GM21360 (cell line): ENCODE results near the gene HDDC3.

ENCODE experiments used
- ATAC-seq: cut with Tn5 transposase; IDR thresholded peaks from one replicate; pipeline ENCODE4 v1.9.1; 2021; ENCODE audit warnings: mild to moderate bottlenecking, moderate library complexity; ENCODE audit not compliant: unreplicated experiment

HDDC3 gene

DNA sequence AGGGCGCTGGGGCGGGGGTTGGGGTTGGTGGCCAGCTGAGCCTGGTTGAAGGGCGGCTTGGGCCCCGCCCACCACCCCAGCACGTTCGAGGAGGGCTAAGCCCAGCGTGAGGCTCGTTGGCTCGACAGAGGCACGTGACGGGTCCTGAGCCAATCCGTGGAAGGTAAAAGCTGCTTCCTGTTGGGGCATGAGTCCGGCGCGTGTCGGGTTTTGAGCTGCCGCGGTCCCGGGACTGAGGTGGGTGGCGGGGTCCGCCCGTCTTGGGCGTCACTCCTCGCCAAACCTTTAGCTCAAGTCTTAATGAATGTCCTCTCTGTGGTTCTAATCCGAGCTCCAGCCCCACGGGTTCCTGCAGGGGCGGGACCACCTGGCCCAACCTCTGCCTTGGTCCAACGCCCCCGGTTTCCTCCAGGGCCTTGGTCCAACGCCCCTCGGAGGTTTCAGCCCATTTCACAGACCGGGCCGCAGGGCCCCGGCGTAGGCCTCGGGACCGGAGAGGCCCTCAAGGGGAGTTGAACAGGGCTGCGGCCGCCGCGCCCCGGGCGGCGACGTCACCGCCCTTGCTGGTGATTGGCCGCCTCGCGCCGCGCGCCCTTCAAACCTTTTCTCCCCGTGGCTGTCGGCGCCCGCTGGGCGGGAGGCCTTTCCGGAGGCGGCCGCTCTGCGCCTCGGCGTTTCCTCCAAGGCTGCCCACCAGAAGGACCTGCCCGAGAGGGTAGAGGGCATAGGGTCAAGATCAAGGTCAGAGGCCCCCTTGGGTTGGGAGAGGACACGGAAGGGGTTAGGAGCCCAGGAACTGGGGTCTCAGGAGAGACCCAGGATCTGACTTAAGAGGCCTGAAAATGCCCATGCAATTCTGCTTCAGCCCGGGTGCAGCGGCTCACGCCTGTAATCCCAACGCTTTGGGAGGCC is 22.6 kb upstream of the HDDC3 start, which contains the start of gene RCCD1:
RCCD1 (plus strand) TSS at position 173 of the 912 bp plus-strand sequence. CDS start 1,851 bp downstream, outside the sequence.
- peak; percentile 88 for ATAC-seq

DNA sequence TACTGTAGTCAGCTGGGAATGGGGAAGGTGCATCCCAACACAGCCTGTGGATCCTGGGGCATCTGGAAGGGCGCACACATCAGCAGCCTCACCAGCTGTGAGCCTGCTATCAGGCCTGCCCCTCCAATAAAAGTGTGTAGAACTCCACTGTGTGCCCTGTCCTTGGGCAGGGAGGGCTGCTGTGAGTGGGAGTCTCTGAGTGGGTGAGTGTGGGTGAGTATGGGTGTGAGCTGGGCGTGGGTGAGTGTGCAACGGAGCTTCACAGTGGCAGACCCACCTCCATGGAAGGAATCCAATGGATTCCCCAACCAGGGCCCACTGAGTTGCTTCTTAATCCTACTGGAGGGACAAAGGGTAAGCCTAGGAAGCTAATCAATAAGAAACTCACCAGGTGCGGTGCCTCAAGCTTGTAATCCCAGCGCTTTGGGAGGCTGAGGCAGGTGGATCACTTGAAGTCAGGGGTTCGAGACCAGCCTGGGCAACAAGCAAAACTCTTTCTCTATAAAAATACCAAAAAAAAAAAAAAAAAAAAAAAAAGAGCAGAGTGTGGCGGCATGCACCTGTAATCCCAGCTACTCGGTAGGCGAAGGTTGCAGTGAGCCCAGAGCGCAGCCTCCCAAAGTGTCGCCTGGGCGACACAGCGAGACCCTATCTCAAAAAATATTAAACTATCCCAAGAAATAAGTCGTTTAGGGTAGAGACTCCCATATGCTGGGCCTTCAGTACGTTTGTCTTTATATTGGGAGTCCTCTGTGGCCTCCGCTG is 21.8 kb upstream of the HDDC3 start:
- ATAC-seq, result no peak

DNA sequence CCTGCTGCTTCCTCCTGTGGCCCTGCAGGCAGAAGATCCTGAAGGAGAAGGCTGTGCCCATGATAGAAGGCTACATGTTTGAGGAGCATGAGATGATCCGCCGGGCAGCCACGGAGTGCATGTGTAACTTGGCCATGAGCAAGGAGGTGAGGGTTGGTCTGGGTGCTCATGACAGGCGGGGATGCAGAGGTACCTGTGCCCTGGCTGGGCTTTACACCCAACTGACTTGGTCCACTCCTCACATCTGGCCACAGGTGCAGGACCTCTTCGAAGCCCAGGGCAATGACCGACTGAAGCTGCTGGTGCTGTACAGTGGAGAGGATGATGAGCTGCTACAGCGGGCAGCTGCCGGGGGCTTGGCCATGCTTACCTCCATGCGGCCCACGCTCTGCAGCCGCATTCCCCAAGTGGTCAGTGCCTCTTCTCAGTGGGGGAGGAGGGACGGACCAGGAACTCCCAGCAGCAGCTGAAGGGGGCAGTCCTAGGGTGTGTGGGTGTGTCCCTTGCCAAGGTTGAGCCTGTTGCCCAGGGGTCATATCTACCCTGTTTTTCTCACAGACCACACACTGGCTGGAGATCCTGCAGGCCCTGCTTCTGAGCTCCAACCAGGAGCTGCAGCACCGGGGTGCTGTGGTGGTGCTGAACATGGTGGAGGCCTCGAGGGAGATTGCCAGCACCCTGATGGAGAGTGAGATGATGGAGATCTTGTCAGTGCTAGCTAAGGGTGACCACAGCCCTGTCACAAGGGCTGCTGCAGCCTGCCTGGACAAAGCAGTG is 20.7 kb upstream of the HDDC3 start:
- no peak for ATAC-seq

- ATAC-seq, result no peak
Measured at GRCh38 chr15:90950676-90951075, 18.3 kb upstream of the HDDC3 start.

DNA sequence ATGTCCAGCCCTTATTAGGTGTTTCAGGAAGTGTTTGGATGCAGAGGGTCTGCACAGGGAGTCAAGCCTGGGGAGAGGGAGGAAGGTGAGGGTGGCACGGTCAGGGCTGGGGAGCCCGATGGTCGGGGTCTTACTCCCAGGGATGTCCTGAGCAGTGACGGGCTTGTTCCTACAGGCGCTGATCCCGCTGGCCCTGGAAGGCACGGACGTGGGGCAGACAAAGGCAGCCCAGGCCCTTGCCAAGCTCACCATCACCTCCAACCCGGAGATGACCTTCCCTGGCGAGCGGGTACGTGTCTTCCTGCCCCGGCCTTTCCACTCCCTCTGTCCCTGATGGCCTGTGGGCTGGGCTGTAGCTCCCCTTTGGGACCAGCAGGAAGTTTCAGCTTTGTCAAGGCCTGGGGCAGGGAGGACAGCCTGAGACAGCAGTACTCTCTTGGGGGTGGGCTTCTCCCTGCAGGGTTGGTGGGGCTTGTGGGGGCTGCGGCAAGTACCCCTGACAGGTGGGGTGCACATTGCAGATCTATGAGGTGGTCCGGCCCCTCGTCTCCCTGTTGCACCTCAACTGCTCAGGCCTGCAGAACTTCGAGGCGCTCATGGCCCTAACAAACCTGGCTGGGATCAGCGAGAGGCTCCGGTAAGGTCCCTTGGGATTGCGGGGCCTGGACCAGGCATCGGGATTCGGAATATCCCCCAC is 17.8 kb upstream of the HDDC3 start:
- no peak for ATAC-seq

- no peak for ATAC-seq
Measured at GRCh38 chr15:90948506-90948905, 16.2 kb upstream of the HDDC3 start.

- no peak for ATAC-seq
Measured at GRCh38 chr15:90947577-90948357, 15.4 kb upstream of the HDDC3 start.

DNA sequence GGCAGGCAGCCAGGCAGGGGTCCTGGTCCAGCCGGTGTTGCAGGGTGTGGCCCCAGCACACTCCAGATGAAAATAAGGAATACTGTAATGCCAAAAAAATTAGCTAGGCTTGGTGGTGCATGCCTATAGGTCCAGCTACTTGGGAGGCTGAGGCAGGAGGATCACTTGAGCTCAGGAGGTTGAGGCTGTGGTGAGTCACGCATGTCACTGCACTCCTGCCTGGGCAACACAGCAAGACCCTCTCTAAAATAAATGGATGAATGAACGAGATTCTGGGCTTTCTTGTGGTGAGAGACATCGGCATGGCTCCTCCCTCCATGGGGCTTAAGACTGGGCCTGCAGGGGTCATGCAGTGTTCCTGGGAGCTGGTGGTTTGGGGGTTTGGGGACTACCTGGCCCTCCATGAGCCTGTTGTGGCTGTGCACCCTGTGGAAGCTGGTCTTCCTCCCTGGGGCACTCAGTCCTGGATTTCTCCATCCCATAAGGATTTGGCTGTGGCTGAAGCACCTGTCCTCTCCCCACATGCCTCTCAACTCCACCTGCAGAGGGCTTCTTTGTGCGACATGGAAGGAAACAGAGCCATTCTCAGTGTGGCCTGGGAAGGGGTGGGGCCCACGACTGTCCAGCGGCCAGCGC is 14.7 kb upstream of the HDDC3 start:
- no peak for ATAC-seq

- ATAC-seq, result no peak
Measured at GRCh38 chr15:90946538-90946937, 14.2 kb upstream of the HDDC3 start.

DNA sequence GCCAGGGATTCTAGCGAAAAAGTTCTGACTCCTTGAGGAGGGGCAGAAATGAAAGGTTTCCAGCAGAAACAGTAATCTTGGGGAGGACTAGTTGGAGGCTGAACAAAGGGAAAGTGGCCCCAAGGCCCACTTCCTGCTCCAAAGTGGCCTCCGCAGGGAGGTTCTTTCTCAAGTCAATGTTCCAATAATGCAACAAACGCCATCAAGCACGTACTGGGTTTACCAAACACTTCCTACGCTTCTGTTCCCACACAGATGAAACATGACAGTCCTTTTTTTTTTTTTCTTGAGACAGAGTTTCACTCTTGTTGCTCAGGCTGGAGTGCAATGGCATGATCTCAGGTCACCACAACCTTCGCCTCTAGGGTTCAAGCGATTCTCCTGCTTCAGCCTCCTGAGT is 12.7 kb upstream of the HDDC3 start:
- no peak for ATAC-seq

DNA sequence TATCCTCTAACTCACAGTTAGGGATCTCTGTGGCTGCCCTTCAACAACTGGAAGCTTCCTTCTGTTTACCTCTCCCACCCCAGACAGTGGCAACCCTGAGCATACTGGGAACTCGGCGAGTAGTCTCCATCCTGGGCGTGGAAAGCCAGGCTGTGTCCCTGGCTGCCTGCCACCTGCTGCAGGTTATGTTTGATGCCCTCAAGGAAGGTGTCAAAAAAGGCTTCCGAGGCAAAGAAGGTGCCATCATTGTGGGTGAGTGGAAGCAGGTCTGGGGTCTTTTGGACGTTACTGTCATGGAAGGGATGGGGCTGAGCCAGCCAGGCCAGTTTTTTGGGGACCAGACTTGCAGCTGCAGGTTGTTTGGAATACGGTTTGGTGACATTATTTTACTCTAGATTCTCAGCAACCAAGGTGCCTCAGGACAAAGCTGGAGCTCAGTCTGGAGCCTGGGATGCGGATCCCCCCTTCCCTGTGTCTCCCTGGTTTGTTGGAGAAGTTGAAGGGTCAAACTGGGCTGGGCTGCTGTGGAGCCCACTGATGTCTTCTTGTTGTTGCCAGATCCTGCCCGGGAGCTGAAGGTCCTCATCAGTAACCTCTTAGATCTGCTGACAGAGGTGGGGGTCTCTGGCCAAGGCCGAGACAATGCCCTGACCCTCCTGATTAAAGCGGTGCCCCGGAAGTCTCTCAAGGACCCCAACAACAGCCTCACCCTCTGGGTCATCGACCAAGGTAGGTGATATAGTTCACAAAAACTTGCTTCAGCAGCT is 10.2 kb upstream of the HDDC3 start:
- no peak for ATAC-seq

- no peak for ATAC-seq
Measured at GRCh38 chr15:90941038-90941437, 8.7 kb upstream of the HDDC3 start.

- no peak for ATAC-seq
Measured at GRCh38 chr15:90939756-90940155, 7.4 kb upstream of the HDDC3 start.

GRCh38 chr15:90938261-90938660 is 5.9 kb upstream of the HDDC3 start:
- no peak for ATAC-seq

DNA sequence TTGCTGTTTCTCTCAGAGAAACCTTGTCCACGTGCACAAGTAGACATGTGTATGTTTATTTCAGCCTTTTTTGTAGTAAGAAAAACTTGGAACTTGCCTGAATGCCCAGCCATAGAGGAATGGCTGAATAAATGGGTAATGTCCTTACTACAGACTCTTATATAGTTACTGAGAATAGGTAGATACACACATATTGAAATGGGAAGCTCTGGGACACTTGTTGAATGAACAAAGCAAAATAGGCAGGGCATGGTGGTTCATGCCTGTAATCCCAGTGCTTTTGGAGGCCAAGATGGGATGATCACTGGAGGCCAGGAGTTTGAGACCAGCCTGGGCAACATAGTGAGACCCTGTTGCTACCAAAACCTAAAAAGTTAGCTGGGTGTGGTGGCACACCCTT is 4.5 kb upstream of the HDDC3 start:
- no peak for ATAC-seq

DNA sequence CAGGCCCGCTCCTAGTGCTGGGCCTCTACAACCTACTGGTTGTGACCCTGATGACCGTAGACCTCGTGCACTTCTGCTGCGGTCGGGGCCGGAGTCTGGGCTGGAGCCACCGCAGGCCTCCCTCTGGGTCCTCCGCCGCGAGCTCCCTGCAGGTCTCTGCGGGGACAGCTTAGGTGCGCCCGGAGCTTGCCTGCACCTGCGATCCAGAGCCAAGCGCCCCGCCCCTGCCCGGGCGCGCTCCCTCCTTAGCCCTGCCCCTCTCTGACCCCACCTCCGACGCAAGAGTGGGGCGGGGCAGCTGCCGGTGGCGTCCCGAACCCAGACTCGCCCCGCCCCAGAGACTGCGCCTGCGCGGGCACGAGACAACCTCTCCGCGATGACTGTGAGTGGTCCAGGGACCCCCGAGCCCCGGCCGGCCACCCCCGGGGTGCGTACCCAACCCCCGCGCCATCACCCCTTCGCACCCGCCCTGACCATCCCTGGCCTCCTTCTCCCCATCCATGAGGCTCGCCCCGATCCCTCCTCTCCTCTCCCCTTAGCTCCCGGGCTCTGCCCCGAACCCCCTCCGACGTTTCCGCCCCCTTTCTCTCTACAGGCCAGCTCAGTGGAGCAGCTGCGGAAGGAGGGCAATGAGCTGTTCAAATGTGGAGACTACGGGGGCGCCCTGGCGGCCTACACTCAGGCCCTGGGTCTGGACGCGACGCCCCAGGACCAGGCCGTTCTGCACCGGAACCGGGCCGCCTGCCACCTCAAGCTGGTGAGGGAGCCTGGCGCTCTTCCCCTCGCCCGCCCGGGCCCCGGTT is 2.8 kb upstream of the HDDC3 start, which contains the start of gene UNC45A:
UNC45A (plus strand) TSS at position 337 of the 803 bp plus-strand sequence; CDS start at position 377, 40 bp downstream.
- peak; percentile 56 for ATAC-seq

GRCh38 chr15:90934256-90934948 is 2.1 kb upstream of the HDDC3 start:
- ATAC-seq, result peak; percentile 35
